Inflammatory macrophage treated with lipopolysaccharide for 4 hours (primary cell): ENCODE data around the gene ADGRG1.
A peak's percentile ranks its signal among the peaks of the same experiment; 100 is the strongest.

Experiments used
- DNase-seq: peaks from one replicate; pipeline ENCODE4 v3.0.0-alpha.2; 2020

Gene ADGRG1

DNA sequence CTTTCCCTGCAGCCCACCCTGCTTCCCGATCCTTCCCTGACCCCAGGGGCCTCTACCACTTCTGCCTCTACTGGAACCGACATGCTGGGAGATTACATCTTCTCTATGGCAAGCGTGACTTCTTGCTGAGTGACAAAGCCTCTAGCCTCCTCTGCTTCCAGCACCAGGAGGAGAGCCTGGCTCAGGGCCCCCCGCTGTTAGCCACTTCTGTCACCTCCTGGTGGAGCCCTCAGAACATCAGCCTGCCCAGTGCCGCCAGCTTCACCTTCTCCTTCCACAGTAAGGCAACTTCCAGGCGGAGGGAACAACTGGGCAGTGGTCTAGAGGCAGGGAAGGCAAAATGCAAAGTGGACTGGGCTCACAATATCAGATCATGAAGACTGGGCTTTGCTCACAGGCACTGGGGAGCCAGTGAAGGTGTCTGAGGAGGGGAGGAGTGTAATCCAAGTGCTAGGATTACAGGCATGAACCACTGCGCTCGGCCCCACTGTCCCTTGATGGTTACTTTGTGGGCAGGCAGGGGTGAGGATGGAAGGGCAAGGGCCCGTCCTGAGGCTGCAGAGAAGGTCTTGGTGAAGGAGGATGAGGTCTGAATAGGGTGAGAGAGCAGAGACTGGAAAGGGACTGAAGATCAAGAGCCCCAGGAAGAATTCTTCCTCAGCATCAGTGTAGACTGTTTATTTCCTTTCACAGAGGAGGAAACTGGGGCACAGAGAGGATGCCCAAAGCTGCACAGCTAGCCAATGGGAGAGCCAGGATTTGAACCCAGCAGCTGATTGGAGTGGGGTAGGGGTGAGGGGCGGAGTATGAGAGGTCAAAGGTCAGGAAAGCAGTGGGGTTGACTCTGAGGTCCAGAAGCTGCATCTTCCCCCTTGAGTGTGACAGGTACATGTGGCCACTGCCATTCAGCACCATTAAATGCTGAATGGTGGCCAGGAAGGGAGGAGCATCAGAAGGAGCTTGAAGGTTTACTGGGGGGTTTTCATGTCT lies 23.2 kb downstream of the ADGRG1 start:
- DNase-seq = no peak

DNA sequence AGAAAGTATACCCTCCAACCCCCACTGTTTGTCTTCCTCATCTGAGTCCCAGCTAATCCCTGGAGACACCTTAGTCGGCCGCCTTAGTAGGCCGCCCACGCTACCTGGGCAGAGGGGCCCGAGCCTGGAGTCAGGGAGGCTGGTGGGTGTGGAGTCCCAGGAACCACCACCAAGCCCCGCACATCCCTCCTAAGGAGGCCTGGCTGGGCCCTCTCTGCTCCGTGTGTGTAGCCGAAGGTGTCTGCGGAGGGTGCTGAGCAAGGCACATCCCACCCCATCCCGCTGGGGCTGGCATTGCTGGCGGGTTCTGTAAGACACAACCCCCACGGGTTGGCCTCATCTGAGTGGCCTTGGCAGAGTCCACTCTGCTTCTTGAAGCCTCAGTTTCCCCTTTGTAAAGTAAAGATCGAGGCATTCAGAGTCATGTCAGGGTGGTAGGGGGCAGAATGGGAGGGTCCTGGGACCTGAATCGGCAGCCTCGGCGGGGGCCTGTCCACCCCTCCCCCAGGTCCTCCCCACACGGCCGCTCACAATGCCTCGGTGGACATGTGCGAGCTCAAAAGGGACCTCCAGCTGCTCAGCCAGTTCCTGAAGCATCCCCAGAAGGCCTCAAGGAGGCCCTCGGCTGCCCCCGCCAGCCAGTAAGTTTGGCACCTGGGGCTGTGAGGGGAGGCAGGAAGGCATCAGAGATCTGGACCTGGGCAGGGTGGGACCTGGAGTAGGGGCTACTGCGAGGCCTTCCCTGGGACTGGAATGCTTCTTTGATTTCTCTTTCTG lies 24.5 kb downstream of the ADGRG1 start:
- DNase-seq = no peak

DNA sequence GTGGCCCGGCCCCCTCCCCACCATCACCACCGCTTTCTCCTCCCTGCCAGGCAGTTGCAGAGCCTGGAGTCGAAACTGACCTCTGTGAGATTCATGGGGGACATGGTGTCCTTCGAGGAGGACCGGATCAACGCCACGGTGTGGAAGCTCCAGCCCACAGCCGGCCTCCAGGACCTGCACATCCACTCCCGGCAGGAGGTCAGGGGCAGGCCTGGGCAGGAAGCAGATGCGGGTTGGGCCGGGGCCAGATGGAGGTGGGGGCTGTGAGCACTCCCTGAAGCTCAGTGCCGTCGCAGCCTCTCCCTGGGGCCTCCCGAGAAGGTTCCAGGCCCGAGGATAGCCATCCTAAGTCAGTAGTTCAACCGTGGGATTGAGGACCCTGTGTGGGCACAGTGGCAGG lies 25.5 kb downstream of the ADGRG1 start:
- DNase-seq = no peak

DNA sequence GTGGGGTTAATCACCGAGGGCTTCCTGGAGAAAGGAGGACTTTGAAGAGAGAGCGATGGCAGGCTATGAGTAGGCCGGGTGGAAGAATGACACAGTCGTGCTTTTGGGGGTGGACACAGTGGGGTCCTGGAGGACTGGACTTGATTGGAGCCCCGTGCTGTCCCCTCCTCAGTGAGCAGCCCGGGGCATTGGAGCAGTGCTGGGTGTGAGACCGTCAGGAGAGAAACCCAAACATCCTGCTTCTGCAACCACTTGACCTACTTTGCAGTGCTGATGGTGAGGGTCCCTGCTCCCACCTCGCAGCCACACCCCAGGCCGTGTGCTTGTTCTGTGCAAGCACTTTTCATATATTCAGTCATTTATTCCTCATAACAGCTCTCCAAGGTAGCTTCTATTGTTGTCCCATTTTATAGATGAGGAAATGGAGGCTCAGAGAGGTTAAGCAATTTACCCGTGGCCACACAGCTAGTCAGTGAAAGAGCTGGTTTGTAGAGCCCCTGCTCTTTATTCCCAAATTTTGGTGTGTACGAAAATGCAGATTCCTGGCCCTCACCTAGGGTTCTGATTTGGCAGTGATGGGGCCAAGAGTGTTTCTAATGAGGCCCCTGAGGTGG lies 28.0 kb downstream of the ADGRG1 start:
- no peak for DNase-seq

DNA sequence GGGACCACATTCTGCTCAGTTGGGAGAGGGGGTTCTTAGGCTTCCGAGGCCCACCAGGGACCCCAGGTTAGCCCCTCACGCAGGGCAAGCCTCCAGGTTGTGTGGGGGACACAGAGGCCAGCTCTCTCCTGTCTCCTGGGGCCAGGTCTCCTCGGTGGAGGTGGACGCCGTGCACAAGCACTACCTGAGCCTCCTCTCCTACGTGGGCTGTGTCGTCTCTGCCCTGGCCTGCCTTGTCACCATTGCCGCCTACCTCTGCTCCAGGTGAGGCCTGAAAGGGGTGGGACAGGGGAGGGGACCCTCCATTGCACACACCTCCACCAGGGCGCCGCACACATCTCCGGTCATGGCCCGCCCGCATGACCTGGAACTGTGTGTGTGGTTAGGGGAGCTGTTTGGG lies 28.8 kb downstream of the ADGRG1 start:
- DNase-seq = no peak

DNA sequence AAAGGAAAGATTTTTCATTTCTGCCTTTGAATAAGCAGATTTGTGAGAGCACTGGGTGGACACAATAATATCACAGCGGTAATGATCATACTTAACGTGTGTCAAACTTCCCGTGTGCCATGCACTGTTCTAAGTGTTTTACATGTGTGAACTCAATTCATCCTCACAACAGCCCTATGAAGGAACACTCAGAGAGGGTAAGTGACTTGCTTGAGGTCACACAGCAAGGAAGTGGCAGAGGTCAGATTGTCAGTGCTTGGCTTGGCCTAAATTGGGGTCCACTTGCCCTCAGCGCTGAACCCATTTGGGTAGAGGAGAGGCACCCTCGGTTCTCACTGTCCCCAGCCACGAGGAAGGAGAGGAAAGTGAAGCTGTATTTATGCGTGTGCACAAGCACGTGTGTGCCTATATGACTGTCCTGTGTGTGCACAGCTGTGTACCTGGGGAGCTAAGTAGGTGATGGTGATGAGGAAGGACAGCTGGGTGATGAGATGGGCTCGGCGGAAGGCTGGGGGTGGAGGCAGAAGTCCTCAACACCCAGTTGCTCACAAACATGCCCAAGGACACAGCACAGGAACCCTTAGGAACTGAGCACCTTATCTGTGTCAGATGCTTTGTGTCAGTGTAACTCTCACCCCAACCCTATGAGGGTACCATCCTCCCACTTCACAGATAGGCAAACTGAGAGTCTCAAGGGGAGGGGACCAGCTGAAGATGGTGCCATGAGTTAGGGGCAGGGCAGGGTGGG lies 29.9 kb downstream of the ADGRG1 start:
- no peak for DNase-seq

DNA sequence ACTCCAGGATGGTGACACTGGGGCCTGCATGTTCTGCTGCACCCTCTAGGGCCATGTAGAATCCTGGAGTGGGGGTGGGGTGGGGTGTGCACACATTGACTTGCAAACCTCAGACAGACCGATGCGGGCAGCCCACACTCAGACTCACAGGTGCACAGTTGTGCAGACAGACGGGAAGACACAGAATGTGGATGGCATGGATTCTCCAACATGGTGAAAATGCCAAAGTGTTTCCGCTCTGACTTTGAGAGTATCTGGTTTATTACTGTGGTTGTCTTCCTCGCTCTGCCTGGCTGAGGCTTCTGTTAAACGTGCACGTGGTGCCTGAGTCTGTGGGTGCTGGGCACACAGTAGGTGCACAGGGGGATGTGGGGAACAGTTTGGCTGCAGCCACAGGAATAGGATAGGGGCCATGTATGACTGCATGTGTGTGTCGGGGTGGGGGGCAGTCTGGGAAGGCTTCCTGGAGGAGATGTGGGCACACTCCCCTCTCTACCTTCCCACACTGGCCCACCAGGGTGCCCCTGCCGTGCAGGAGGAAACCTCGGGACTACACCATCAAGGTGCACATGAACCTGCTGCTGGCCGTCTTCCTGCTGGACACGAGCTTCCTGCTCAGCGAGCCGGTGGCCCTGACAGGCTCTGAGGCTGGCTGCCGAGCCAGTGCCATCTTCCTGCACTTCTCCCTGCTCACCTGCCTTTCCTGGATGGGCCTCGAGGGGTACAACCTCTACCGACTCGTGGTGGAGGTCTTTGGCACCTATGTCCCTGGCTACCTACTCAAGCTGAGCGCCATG lies 30.6 kb downstream of the ADGRG1 start:
- DNase-seq = no peak

DNA sequence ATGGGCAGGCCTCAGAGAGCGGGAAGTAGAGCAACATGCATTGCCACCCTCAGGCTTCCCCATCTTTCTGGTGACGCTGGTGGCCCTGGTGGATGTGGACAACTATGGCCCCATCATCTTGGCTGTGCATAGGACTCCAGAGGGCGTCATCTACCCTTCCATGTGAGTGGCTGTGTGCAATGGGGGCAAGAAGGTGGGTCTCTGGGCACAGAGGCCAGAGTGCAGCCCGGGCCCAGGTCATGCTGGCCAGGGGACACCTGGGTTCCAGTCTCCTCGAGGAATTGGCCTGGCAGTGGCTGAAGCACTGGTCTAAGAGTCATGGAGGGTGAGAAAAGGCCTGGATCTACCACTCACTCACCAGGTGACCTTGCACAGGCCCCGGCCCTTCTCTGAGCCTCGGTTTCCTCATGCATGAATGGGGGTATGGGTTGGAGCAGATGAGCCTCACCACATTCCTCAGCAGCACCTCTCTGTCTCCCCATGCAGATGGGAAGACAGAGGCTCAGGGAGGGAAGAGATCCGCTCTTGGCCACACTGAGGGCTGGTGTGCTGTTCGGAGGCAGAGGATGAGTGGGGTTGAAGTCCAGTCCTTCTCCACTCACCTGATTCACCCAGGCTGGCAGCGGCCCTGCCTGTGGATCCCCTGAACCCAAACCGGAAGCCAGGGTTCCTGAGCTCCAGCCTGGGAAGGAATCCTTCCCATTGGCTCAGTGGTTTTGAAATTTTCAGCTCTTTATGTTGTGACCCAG lies 32.5 kb downstream of the ADGRG1 start:
- DNase-seq = no peak

DNA sequence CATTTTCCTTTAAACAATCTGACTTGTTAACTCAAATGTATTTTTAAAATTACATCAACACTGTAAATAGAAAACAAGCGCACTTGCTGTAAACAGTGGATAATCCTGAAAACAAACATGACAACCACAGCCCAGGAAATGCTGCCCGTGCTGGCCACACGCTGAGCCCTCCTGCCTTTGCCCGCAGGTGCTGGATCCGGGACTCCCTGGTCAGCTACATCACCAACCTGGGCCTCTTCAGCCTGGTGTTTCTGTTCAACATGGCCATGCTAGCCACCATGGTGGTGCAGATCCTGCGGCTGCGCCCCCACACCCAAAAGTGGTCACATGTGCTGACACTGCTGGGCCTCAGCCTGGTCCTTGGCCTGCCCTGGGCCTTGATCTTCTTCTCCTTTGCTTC lies 33.1 kb downstream of the ADGRG1 start:
- DNase-seq = no peak

DNA sequence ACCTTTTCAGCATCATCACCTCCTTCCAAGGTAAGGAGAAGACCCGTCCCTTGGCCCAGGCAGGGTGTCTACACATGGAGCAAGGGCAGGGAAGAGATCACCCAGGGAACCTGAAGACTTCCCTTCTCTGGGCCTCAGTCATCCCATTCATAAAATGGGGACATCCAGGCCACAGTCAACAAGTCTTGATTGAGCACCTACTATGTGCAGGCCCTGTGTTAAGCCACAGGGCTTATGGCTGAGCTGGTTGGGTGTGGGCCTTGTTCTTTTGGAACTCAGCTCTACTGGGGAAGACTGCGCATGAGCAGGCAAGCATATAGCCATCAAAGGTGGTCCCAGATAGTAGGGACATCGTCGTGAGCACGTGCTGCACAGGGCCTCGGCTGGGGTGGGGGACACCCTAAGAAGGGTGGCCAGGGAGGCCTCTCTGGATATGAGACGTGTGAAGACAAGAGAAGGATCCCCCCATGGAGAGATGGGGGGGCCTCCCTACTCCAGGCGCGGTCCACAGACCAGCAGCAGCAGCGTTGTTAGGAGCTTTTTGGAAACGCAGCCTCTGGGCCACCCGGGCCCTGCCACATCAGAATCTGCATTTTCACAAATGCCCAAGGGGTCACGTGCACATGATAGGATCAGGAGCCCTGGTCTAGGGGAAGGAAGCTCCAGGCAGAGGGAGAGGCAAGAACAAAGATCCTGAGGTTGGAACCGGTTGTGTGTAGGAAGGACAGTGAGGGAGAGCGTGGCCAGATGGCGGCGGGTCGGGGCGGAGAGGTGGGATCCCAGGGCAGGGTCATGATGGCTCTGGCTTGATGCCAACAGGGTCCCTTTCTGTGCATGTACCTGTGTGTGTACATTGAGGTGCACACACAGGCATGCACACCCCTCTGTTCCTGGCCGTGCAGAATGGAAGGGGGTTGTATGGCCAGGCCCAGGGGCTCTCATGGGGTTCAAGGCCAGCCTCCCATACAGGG lies 33.8 kb downstream of the ADGRG1 start:
- no peak for DNase-seq

DNA sequence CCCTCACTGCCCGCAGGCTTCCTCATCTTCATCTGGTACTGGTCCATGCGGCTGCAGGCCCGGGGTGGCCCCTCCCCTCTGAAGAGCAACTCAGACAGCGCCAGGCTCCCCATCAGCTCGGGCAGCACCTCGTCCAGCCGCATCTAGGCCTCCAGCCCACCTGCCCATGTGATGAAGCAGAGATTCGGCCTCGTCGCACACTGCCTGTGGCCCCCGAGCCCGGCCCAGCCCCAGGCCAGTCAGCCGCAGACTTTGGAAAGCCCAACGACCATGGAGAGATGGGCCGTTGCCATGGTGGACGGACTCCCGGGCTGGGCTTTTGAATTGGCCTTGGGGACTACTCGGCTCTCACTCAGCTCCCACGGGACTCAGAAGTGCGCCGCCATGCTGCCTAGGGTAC lies 35.0 kb downstream of the ADGRG1 start:
- DNase-seq = no peak

DNA sequence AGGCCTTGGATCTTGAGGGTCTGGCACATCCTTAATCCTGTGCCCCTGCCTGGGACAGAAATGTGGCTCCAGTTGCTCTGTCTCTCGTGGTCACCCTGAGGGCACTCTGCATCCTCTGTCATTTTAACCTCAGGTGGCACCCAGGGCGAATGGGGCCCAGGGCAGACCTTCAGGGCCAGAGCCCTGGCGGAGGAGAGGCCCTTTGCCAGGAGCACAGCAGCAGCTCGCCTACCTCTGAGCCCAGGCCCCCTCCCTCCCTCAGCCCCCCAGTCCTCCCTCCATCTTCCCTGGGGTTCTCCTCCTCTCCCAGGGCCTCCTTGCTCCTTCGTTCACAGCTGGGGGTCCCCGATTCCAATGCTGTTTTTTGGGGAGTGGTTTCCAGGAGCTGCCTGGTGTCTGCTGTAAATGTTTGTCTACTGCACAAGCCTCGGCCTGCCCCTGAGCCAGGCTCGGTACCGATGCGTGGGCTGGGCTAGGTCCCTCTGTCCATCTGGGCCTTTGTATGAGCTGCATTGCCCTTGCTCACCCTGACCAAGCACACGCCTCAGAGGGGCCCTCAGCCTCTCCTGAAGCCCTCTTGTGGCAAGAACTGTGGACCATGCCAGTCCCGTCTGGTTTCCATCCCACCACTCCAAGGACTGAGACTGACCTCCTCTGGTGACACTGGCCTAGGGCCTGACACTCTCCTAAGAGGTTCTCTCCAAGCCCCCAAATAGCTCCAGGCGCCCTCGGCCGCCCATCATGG lies 35.7 kb downstream of the ADGRG1 start:
- DNase-seq = no peak

DNA sequence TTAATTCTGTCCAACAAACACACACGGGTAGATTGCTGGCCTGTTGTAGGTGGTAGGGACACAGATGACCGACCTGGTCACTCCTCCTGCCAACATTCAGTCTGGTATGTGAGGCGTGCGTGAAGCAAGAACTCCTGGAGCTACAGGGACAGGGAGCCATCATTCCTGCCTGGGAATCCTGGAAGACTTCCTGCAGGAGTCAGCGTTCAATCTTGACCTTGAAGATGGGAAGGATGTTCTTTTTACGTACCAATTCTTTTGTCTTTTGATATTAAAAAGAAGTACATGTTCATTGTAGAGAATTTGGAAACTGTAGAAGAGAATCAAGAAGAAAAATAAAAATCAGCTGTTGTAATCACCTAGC lies 36.2 kb downstream of the ADGRG1 start:
- no peak for DNase-seq

DNA sequence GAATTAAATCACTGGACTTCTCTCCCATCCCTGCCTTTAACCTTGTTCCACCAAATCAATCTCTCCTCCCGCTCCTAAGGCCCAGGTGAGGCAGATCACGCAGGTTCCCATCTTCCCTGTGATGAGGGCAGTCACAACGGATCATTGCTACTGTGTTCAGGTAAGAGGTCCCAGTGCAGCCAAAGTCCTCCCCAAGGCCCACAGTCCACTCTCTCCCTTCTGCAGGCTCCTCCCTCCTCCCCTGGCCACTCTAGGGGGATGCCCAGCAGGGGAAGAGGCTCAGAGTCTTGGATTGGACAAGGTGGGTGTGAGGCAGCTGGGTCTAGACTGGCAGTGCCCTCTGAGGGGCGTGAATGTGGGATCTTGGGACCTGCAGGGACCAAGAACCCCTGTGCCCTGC lies 37.1 kb downstream of the ADGRG1 start:
- no peak for DNase-seq

DNA sequence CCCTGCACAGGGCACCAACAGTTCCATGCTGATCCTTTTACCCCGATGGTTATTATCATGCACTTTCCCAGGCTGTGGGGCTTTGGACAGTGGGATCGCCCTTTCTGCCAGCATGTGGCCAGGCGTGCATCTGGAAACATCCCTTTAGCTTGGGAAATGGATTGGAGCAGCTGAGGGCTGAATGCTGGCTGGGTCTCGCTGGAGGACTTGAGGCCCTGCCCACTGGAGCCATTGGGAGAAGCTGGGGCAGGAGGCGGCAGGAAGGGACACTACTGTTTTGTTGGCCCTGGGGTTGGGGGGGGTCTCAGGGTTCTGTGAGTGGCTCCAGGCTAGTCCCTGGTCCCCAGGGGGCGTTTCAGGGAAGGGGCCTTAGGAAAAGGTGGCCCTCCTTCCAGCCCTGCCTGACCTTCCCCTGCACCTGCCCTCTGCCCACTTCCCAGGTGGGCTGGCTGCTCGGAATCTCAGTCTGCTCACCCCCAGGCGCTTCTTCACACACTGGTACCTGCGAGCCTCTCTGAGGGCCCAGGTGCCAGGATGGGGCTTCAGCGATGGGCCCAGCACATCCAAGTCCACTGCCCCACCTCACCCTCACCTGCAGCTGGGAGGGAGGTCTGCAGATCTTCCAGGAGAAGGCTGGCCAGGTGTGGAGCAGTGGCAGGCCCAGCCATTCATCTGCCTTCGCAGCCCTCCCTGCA lies 38.1 kb downstream of the ADGRG1 start:
- DNase-seq = no peak

DNA sequence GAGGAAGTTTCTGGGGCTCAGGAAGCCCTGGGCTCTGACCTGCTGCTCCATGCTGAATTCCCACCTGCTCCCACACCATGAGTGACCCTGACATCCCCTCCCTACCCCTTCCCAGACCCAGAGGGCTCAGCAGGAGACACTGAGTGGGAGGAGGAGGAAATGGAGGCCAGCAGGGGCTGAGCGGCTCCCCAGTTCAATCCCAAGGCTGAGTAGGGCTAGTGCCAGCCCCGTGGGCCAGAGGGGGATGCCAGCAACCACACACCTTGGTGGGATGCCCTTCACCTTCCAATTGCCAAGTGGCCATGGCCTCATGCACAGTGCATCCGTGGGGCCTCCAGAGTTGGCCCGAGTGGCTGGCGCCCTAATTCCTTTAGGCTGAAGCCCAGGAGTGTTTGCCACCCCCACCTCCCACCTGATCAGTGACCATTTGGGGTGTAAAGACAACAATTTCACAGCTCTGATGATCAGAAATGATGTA lies 38.7 kb downstream of the ADGRG1 start:
- no peak for DNase-seq

DNA sequence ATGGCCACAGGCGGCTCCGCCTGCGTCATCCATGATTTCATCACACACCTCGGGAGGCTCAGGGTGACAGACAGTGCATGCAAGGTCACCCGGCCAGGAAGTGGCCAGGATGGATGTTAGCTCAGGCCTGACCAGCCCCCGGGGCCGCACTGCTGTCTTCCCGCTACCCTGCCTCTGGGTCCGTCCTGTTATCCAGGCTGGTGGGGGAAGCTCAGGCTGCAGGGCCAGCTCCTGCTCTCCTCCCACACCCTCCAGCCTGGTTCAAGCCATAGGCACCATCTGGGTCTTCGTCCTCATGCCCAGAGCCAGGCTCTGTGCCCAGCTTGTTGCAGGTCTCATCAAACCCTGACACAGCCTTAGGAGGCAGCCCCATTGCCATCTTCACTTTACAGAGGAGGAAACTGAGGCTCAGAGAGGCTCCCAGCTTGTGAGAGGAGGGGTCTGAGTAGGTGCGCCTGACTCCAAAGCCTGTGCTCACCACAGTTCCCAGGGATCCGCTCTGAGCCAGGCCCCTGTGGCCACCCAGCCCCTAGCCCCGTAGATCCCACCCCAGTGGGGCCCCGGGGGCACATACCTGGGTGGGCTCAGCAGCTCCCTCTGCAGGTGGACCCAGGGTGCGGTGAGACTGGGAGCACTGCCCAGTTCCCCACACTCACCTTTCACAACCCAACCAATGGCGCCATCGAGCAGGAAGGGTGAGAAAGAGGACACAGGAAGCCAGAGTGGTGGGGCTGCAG lies 39.3 kb downstream of the ADGRG1 start:
- DNase-seq = peak; percentile 95

DNA sequence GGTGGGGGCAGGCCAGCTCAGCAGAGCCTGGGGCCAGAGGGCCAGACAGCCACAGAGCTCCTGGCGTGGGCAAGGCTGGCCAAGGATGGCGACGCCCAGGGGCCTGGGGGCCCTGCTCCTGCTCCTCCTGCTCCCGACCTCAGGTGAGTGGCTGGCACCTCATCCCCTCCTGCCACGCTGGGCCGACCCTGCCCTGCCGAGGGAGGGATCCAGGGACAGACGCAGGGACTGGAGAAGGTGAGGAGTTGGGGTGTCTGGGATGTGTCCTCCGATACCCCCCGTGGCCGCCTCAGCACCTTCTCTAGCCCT lies 39.8 kb downstream of the ADGRG1 start, which contains the start of gene ADGRG3:
Gene ADGRG3 (plus strand): TSS at position 44 of the 309 bp plus-strand sequence. CDS start 42 bp downstream, at position 86.
- DNase-seq = no peak
